PFSK-1 (cell line): Measurements from ENCODE around the gene CTSL.

Experiments
- POLR2AphosphoS5 ChIP-seq: IDR thresholded peaks from 2 replicates; pipeline ENCODE4 v1.6.1; 2012; ENCODE audit warnings: low read depth, mild to moderate bottlenecking, control low read depth, low read length, moderate library complexity
- REST ChIP-seq, 2 experiments: IDR thresholded peaks; 2 replicates each; pipeline versions ENCODE4 v1.6.1 to v1.8.0; 2011 to 2012; ENCODE audit warnings: low read depth in 2 of 2, low read length in 2 of 2, control low read depth in 1 of 2, inconsistent platforms in 1 of 2, mild to moderate bottlenecking in 1 of 2, moderate library complexity in 1 of 2; ENCODE audit not compliant: insufficient read depth in 1 of 2

GRCh38 chr9:87710443-87710842, 15.5 kb upstream of the CTSL start:
- TF ChIP-seq POLR2AphosphoS5 = no peak
- no peak for TF ChIP-seq REST (IDR thresholded peaks at IDR 0.05; ENCODE audit: insufficient read depth in 1 of 2, low read depth in 2 of 2, low read length in 2 of 2)
